ENCODE results near the gene TRHDE. TPM values are rescaled to one million over a fixed set of nuclear protein-coding genes. Genes with fewer than 3 reads are reported as not detected.

Gene TRHDE
- total RNA-seq, 2 donors from 2014 or later, result 0.57 to 8.7 TPM

DNA sequence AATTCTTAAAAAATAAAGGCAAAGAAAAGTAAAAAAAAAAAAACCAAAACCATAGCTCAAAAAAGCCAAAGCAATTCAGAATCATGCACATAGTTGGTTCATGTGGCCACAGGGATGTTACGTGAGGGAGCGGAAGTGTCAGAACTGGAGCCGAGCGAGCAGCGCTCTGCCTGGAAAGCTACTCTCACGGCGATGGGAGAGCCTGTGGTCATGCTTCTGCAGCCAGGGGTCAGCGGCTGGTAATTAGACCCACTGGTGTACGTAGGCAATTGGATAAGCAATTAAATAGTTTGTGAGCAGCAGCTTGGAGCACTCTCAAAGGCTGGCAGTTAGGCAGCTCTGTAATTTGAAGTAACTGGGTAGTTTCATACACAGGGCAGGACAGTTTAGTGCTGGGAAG is 58.1 kb downstream of the TRHDE start:
- DNase-seq, result no peak
- no peaks in the 10 kb centered on the region for H3K27me3 ChIP-seq
- TF ChIP-seq, protein P1, sequence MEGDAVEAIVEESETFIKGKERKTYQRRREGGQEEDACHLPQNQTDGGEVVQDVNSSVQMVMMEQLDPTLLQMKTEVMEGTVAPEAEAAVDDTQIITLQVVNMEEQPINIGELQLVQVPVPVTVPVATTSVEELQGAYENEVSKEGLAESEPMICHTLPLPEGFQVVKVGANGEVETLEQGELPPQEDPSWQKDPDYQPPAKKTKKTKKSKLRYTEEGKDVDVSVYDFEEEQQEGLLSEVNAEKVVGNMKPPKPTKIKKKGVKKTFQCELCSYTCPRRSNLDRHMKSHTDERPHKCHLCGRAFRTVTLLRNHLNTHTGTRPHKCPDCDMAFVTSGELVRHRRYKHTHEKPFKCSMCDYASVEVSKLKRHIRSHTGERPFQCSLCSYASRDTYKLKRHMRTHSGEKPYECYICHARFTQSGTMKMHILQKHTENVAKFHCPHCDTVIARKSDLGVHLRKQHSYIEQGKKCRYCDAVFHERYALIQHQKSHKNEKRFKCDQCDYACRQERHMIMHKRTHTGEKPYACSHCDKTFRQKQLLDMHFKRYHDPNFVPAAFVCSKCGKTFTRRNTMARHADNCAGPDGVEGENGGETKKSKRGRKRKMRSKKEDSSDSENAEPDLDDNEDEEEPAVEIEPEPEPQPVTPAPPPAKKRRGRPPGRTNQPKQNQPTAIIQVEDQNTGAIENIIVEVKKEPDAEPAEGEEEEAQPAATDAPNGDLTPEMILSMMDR (IDR thresholded peaks at IDR 0.05), result no peak

DNA sequence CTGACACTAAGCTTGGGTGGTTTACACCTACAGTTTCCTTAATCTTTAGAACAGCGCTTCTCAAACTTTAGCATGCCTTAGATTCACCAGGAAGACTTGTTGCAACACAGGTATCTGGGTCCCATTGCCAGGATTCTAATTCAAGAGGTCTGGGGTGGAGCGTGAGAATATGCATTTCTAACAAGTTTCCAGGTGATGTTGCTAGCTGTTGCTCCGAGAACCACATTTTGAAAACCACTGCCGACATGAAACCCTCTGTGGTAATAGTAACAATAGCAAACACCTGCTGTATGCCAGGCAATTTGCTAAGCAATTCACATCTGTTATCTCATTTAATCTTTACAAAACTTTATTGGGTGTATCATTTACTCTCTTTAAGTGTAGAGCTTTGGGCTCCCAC is 58.6 kb downstream of the TRHDE start:
- no peak overlapping the region for H3K9ac ChIP-seq (ENCODE audit: low read depth in 2 of 2, low read length in 2 of 2)
- H3K27ac ChIP-seq, result no peak overlapping the region
- no peaks in the 10 kb centered on the region for H3K27me3 ChIP-seq
- H3K4me1 ChIP-seq, result no peaks in the 10 kb centered on the region
- no peaks in the 10 kb centered on the region for H3K36me3 ChIP-seq
- TF ChIP-seq, protein P1 (IDR thresholded peaks at IDR 0.05), result no peak
- intact Hi-C loops (cut with DNase I), result no loop called here
- DNase-seq, result no peak
- H3K4me3 ChIP-seq, result no peak overlapping the region
- H3K9me3 ChIP-seq, result no peaks in the 10 kb centered on the region

More for the DNA sequence above, 58.1 kb downstream of the TRHDE start:
- intact Hi-C loops (cut with DNase I), result no loop called here
- Histone ChIP-seq H3K9ac (ENCODE audit: low read depth in 2 of 2, low read length in 2 of 2) (no peak overlapping the region), H3K4me3 (no peak overlapping the region), H3K36me3 (no peaks in the 10 kb centered on the region), H3K4me1 (no peaks in the 10 kb centered on the region), H3K27ac (no peak overlapping the region), H3K9me3 (no peaks in the 10 kb centered on the region)

DNA sequence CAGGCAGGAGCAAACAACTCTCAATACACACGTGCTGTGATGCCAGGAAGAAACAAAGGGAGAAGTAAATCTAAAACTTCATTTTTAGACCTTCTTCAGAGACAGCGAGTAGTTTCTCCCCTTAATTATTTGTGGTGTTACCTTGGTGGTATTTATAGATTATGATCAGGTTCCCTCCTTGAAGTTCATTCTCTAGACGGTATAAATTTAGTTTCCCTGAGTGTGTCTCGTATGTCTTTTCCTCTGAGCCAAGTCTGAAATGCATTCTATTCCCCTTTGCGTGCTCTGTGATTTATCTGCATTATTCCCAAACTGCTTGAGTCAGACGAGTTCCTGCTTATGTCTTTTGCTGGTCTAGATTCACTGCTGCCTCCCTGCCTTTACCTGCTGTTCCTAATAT is 65.2 kb downstream of the TRHDE start:
- TF ChIP-seq, protein P1 (IDR thresholded peaks at IDR 0.05), result no peak
- H3K27ac ChIP-seq, result no peak overlapping the region
- H3K9me3 ChIP-seq, result no peaks in the 10 kb centered on the region
- no peak for DNase-seq
- H3K36me3 ChIP-seq, result no peaks in the 10 kb centered on the region
- intact Hi-C loops (cut with DNase I), result no loop called here
- no peaks in the 10 kb centered on the region for H3K27me3 ChIP-seq
- H3K4me1 ChIP-seq, result no peaks in the 10 kb centered on the region
- no peak overlapping the region for H3K9ac ChIP-seq (ENCODE audit: low read depth in 2 of 2, low read length in 2 of 2)
- H3K4me3 ChIP-seq, result no peak overlapping the region

DNA sequence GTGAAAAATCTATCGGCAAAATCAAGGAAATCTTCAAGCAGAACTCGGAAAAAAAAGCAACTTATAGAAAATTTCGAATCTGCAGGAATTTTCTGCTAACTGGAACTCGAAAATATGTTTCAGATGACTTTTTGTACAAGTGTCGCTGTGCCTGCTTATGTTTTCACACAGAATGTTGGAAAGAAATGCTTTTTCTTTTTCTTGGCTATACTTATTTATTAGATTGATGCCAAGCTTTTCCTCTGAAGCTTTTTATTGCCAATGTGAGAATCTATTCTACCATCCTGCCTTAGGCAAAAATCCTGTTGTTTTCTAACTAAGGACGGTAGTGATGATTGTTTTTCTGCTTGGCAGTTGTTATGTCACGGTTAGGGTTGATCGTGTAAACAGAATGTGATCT is 65.8 kb downstream of the TRHDE start:
- TF ChIP-seq, protein P1 (IDR thresholded peaks at IDR 0.05), result no peak

DNA sequence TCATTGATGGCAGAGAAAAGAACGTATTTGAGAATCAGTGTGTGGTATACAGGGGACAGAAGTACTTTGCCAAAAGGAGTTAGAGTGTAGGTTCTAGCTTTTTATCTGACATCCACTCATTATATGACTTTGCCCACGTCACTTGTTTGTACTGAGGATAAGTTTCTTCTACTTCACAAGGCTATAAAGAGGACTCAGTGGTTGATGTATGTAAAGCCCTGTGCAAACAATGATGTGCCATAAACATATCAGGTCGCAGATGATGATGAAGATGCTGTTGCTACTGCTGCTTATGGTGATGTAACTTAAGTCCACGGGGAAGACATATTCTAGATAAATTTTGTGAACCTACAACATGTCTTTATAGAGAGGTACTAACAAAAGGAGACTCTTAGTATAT is 66.3 kb downstream of the TRHDE start:
- no peak overlapping the region for H3K27ac ChIP-seq
- no peaks in the 10 kb centered on the region for H3K4me1 ChIP-seq
- no peak for DNase-seq
- intact Hi-C loops (cut with DNase I), result no loop called here
- TF ChIP-seq, protein P1 (IDR thresholded peaks at IDR 0.05), result no peak
- no peaks in the 10 kb centered on the region for H3K36me3 ChIP-seq
- no peak overlapping the region for H3K9ac ChIP-seq (ENCODE audit: low read depth in 2 of 2, low read length in 2 of 2)
- no peaks in the 10 kb centered on the region for H3K27me3 ChIP-seq
- H3K4me3 ChIP-seq, result no peak overlapping the region
- H3K9me3 ChIP-seq, result no peaks in the 10 kb centered on the region

More for the DNA sequence above, 65.8 kb downstream of the TRHDE start:
- no peaks in the 10 kb centered on the region for H3K9me3 ChIP-seq
- H3K4me3 ChIP-seq, result no peak overlapping the region
- H3K4me1 ChIP-seq, result no peaks in the 10 kb centered on the region
- DNase-seq, result no peak
- no peak overlapping the region for H3K27ac ChIP-seq
- no peaks in the 10 kb centered on the region for H3K36me3 ChIP-seq
- intact Hi-C loops (cut with DNase I), result no loop called here
- H3K27me3 ChIP-seq, result no peaks in the 10 kb centered on the region
- no peak overlapping the region for H3K9ac ChIP-seq (ENCODE audit: low read depth in 2 of 2, low read length in 2 of 2)

Measured in colonic mucosa (tissue), 4 donors.